Adrenal gland (tissue), 5 donors: ENCODE data around the gene TRAPPC11.

Source experiments
- POLR2A ChIP-seq, 2 donors: fragments of 450-650 bp; IDR thresholded peaks; one replicate each; pipeline ENCODE4 v1.6.1; 2017; ENCODE audit warnings: antibody characterized with exemption in 2 of 2, mild to moderate bottlenecking in 2 of 2, moderate library complexity in 1 of 2
- TF ChIP-seq, protein P1 (sequence below), 6 experiments: fragments of 450-650 bp in 4 of 6; fragments of 200-600 bp in 2 of 6; sonication (generic) in 1 of 6; IDR thresholded peaks; 1 replicate in 5 of 6; 2 replicates in 1 of 6; pipeline versions ENCODE4 v1.5.1 to v1.8.0; 2016 to 2021; ENCODE audit warnings: antibody characterized with exemption in 6 of 6, mild to moderate bottlenecking in 2 of 6, moderate library complexity in 1 of 6
- donor health status: DM: no; HTN: no; CAD: no.

DNA sequence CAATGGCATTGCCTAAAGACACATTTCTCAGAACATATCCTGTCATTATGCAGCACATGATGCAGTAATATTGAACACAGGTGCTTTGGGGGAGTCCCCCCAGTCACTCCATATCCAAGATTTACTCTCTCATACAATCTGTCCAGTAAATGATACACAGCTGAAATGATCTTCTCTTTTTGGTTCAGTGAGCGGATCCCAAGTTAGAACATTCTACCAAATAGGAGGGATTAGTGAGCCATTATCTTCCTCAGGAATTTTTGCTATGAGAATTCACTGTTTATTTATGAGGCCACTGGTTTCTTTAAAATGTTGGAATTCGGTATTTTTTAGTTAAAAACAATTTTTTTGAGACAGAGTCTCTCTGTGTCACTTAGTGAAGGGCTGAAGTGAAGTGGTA lies 96.5 kb downstream of the TRAPPC11 start:
- TF ChIP-seq POLR2A (IDR thresholded peaks at IDR 0.05), result no peak
- TF ChIP-seq, protein P1, sequence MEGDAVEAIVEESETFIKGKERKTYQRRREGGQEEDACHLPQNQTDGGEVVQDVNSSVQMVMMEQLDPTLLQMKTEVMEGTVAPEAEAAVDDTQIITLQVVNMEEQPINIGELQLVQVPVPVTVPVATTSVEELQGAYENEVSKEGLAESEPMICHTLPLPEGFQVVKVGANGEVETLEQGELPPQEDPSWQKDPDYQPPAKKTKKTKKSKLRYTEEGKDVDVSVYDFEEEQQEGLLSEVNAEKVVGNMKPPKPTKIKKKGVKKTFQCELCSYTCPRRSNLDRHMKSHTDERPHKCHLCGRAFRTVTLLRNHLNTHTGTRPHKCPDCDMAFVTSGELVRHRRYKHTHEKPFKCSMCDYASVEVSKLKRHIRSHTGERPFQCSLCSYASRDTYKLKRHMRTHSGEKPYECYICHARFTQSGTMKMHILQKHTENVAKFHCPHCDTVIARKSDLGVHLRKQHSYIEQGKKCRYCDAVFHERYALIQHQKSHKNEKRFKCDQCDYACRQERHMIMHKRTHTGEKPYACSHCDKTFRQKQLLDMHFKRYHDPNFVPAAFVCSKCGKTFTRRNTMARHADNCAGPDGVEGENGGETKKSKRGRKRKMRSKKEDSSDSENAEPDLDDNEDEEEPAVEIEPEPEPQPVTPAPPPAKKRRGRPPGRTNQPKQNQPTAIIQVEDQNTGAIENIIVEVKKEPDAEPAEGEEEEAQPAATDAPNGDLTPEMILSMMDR (IDR thresholded peaks at IDR 0.05), result no peak
